Measurements from ENCODE around the gene TIGIT. TPM values are rescaled to one million over a fixed set of nuclear protein-coding genes. Genes with fewer than 3 reads are reported as not detected.

The TIGIT gene
- total RNA-seq, 2 donors from 2014 or later = 13.7 to 15.7 TPM

GRCh38 chr3:114350271-114350670 is 56.4 kb downstream of the TIGIT start:
- Mint-ChIP-seq H3K9me3 (no peaks in the 10 kb centered on the region), H3K27ac (peak overlapping the region in 1 of 2 donors; percentile 68), H3K27me3 (no peaks in the 10 kb centered on the region), H3K4me1 (ENCODE audit: low read depth in 2 of 2) (peaks cover 5 to 6% of the 10 kb centered on the region in 2 donors), H3K36me3 (no peaks in the 10 kb centered on the region), H3K4me3 (no peak overlapping the region)
- no peak for DNase-seq (ENCODE audit: low spot score)
- ATAC-seq = peak in 1 of 2 donors; percentile 31

- Mint-ChIP-seq H3K27ac (no peak overlapping the region), H3K27me3 (no peaks in the 10 kb centered on the region), H3K4me1 (ENCODE audit: low read depth in 2 of 2) (peaks cover 3 to 4% of the 10 kb centered on the region in 2 donors), H3K9me3 (no peaks in the 10 kb centered on the region), H3K4me3 (no peak overlapping the region), H3K36me3 (no peaks in the 10 kb centered on the region)
- ATAC-seq = peak in 1 of 2 donors; percentile 41
- no peak for DNase-seq (ENCODE audit: low spot score)
Observed at GRCh38 chr3:114350690-114351089, 56.9 kb downstream of the TIGIT start.

GRCh38 chr3:114351123-114351821 is 57.4 kb downstream of the TIGIT start:
- no peak for DNase-seq (ENCODE audit: low spot score)
- H3K36me3 Mint-ChIP-seq = no peaks in the 10 kb centered on the region
- ATAC-seq = no peak
- no peaks in the 10 kb centered on the region for H3K27me3 Mint-ChIP-seq
- no peaks in the 10 kb centered on the region for H3K4me1 Mint-ChIP-seq (ENCODE audit: low read depth in 2 of 2)
- H3K27ac Mint-ChIP-seq = no peak overlapping the region
- H3K9me3 Mint-ChIP-seq = no peaks in the 10 kb centered on the region
- no peak overlapping the region for H3K4me3 Mint-ChIP-seq

- Mint-ChIP-seq H3K36me3 (no peaks in the 10 kb centered on the region), H3K9me3 (no peaks in the 10 kb centered on the region), H3K4me1 (ENCODE audit: low read depth in 2 of 2) (no peaks in the 10 kb centered on the region), H3K27ac (no peak overlapping the region), H3K4me3 (no peak overlapping the region), H3K27me3 (no peaks in the 10 kb centered on the region)
- DNase-seq (ENCODE audit: low spot score) (no peak), ATAC-seq (no peak)
Observed at GRCh38 chr3:114351822-114352145, 58.0 kb downstream of the TIGIT start.

GRCh38 chr3:114355653-114356052 is 61.8 kb downstream of the TIGIT start:
- ATAC-seq (no peak), DNase-seq (ENCODE audit: low spot score) (no peak)
- H3K4me3 Mint-ChIP-seq = no peak overlapping the region
- H3K36me3 Mint-ChIP-seq = no peaks in the 10 kb centered on the region
- H3K9me3 Mint-ChIP-seq = no peaks in the 10 kb centered on the region
- H3K27me3 Mint-ChIP-seq = no peaks in the 10 kb centered on the region
- no peaks in the 10 kb centered on the region for H3K4me1 Mint-ChIP-seq (ENCODE audit: low read depth in 2 of 2)
- H3K27ac Mint-ChIP-seq = no peak overlapping the region

- no peaks in the 10 kb centered on the region for H3K27me3 Mint-ChIP-seq
- no peaks in the 10 kb centered on the region for H3K4me1 Mint-ChIP-seq (ENCODE audit: low read depth in 2 of 2)
- ATAC-seq (no peak), DNase-seq (ENCODE audit: low spot score) (no peak)
- no peaks in the 10 kb centered on the region for H3K36me3 Mint-ChIP-seq
- H3K9me3 Mint-ChIP-seq = no peaks in the 10 kb centered on the region
- H3K4me3 Mint-ChIP-seq = no peak overlapping the region
- no peak overlapping the region for H3K27ac Mint-ChIP-seq
Observed at GRCh38 chr3:114356066-114356465, 62.2 kb downstream of the TIGIT start.

GRCh38 chr3:114356525-114356924 is 62.7 kb downstream of the TIGIT start:
- Mint-ChIP-seq H3K36me3 (no peaks in the 10 kb centered on the region), H3K4me1 (ENCODE audit: low read depth in 2 of 2) (no peaks in the 10 kb centered on the region), H3K27ac (no peak overlapping the region), H3K27me3 (no peaks in the 10 kb centered on the region), H3K4me3 (no peak overlapping the region), H3K9me3 (no peaks in the 10 kb centered on the region)
- ATAC-seq (no peak), DNase-seq (ENCODE audit: low spot score) (no peak)

Other genes with a start within 250 kb of the TIGIT start
- gene CCDC191, start 237.5 kb upstream of the TIGIT start, total RNA-seq = 1 to 10 TPM; 3.0 to 3.6 TPM
- gene QTRT2, start 237.3 kb upstream of the TIGIT start, total RNA-seq = 10 to 100 TPM; 39.2 to 64.0 TPM
- gene DRD3, start 115.0 kb upstream of the TIGIT start, total RNA-seq = not detected
- under 1 TPM in 1 of 2 donors, not detected in 1; 0.40 TPM for gene ZNF80, start 56.5 kb upstream of the TIGIT start, total RNA-seq

Measured in natural killer cell treated with Interleukin-12 subunit alpha and Interleukin-12 subunit beta and Interleukin-15 and Interleukin-18, amount 100 ng/mL, for 72 hours (primary cell).